GM12873 (cell line): Measurements from ENCODE around the gene BCL11B.

ENCODE experiments used
- CTCF ChIP-seq: IDR thresholded peaks from 2 replicates; pipeline ENCODE4 v1.5.1; 2012; ENCODE audit warnings: low read depth, mild to moderate bottlenecking, moderate library complexity, low read length, control low read depth; ENCODE audit not compliant: insufficient read depth; ENCODE audit errors: missing control alignments

The BCL11B gene

GRCh38 chr14:99248761-99249171 lies 23.2 kb downstream of the BCL11B start:
- no peak for TF ChIP-seq CTCF

- no peak for TF ChIP-seq CTCF
Measured at GRCh38 chr14:99247772-99248171, 24.2 kb downstream of the BCL11B start.

- TF ChIP-seq CTCF: no peak
Measured at GRCh38 chr14:99247101-99247729, 24.8 kb downstream of the BCL11B start.

DNA sequence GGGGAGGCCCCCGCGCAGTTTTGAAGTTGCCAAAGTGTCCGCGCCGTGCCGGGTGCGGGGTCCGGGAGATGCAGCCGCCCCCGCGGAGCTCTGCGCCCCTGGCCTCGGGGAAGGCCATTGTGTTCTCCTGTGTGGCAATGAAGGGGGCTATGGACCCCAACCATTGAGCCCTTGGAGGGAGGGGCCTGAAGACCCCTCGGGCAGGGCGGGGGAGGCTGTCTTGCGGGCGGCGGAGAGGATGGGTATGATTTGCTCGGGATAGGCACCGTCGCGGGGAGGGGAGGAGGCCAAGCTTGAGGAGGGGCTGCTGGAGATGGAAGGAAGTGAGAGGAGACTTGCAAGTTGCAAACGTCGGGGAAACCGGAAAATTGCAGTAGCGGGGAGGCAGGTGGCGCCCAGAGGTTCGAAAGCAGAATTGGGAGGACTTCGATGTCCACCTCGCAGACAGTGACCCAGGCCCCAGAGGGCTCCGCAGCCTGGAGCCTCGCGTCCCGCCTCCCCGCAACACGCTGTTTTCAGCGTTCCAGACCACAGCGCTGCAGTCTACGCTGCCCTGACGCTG lies 25.4 kb downstream of the BCL11B start:
- no peak for TF ChIP-seq CTCF

DNA sequence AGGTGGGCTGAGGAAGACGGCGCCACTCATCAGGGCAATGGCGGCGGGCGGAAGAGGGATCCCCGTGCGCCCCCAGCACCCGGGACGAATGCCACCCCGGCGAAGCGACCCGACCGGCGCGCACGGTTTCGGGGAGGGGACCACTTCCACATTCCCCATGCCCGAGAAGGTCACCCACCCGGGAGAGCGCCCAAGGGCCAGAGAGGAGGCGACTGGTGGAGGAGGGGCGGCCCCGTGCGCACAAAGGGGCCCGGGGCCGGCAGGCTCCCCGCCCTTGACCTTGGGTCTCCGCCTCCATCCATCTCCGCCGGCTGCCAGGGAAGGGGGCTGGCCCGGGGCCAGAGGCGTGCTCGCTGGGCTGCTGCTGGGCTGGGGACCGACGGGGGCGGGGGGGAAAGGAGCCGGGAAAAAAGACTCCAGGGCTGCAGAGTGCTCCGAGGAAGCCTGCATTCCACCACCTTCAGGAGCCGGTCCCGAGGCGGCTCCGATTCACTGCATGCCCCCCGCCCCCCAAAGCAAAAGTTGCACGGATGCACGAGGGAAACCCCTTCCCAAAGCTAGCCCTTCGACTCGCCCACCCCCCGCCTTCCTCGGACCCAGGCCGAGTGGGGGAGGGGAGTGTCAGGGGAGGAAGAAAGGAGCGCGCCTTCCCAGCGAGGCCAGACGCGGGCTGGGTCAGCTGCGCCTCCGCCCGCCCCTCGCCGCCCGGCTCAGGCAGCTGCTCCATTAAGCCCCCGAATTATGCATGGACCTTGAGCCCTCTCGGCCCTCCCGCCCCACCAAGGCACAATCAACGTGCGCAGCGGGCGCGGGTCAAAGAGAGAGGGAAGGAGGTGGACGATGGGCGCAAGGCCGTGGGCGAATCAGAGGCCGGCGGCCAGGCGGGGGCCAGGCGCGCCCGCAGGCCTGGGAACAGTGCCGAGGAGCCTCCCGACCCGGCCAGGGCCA lies 26.2 kb downstream of the BCL11B start:
- TF ChIP-seq CTCF: no peak

- no peak for TF ChIP-seq CTCF
Measured at GRCh38 chr14:99244941-99245563, 26.9 kb downstream of the BCL11B start.
